GM19372 (cell line): ENCODE data around the gene TNFAIP8L2.

Experiments
- ATAC-seq: cut with Tn5 transposase; IDR thresholded peaks from one replicate; pipeline ENCODE4 v1.9.1; 2021; ENCODE audit warnings: mild to moderate bottlenecking, low read depth, moderate library complexity; ENCODE audit not compliant: unreplicated experiment

The TNFAIP8L2 gene

DNA sequence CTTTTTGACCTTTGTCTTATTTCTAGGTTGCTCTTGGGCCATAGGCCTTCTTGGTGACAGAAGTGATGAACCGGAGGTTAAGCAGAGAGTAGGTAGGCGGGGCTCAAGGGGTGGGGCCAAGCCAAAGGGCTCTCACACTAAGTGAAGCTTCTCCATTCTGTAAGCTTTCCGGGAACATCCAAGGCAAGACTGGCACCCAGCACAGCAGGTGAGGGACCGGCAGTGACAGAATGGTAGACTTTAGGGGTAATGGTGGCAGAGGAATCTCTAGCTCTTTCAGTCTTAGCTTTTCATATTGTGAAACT lies at the start of gene TNFAIP8L2:
Gene TNFAIP8L2, plus strand, starts transcription at position 135 of the 305 bp plus-strand sequence. CDS start 2,049 bp downstream, outside the sequence.
- ATAC-seq = peak; percentile 69

DNA sequence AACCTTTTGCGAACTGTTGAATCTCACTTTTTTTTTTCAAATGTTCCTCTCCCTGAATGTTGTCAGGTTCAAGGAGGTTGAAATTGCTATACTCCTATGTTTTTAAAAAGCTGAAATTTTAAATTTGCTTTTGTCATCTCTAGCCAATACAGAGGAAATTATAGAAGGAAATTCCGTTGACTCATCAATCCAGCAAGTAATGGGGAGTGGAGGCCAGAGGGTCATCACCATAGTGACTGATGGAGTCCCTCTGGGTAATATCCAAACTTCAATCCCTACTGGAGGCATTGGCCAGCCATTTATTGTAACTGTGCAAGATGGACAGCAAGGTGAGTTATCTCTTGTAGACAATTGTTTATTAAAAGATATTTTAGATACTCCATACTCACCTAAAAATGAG lies 49.6 kb upstream of the TNFAIP8L2 start:
- ATAC-seq = no peak

GRCh38 chr1:151108331-151108730 lies 48.1 kb upstream of the TNFAIP8L2 start:
- ATAC-seq = no peak

DNA sequence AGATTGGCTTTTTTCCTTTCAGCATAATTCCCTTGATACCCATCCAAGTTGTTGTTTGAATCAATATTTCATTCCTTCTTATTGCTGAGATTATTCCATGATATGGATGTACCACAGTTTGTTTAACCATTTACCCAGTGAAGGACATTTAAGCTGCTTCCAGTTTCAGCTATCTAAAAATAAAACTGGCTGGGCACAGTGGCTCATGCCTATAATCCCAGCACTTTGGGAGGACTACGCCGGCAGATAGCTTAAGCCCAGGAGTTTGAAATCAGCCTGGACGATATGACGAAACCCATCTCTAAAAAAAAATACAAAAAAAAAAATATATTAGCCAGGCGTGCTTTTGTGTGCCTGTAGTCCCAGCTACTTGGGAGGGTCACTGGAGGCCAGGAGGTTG lies 42.6 kb upstream of the TNFAIP8L2 start:
- ATAC-seq = no peak

GRCh38 chr1:151124763-151125403 lies 31.6 kb upstream of the TNFAIP8L2 start:
- ATAC-seq = no peak

DNA sequence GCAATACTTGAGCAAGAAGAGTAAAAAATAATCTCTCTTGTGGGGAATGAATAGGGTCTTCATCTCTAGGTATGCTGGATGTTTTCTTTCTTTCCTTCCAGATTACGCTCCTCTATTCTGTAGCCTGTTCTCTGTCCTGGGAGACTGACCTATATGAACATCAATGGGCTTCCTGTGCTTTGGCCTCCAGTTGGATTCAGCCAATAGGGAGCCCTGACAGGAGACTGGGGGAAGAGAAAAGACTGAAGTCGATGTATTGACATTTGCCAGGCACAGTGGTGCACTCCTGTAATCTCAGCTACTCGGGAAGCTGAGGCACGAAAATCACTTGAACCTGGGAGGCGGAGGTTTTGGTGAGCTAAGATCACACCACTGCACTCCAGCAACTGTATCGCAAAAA lies 27.6 kb upstream of the TNFAIP8L2 start:
- ATAC-seq = no peak

DNA sequence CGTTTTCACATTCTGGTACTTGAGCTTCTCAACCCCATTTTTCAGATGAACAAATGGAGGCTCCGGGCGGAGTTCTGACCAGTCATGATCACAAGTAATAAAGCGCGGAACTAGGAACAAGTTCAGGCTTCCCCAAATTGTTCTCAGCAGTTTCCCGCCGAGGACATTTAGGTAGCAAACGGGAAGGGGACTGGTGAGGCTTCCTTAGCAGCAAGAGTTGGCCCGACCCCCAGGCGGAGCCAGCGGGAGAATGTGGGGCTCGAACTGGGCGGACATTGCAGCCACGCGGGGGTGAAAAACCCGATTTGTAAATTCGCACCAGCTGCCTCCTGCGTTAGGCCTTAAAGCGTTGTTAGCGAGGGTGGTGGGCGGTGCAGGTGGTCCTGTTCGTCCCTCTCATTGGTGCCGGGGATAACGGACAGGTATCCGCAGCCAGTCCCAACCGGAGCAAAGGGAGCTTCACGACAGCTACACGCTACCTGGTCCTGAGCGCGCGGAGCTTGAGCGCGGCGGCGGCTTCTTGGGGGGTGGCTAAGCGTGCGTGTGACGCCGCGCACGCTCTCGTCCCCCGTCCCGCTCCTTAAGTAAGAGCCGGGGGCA lies 25.4 kb upstream of the TNFAIP8L2 start:
- peak; percentile 65 for ATAC-seq

DNA sequence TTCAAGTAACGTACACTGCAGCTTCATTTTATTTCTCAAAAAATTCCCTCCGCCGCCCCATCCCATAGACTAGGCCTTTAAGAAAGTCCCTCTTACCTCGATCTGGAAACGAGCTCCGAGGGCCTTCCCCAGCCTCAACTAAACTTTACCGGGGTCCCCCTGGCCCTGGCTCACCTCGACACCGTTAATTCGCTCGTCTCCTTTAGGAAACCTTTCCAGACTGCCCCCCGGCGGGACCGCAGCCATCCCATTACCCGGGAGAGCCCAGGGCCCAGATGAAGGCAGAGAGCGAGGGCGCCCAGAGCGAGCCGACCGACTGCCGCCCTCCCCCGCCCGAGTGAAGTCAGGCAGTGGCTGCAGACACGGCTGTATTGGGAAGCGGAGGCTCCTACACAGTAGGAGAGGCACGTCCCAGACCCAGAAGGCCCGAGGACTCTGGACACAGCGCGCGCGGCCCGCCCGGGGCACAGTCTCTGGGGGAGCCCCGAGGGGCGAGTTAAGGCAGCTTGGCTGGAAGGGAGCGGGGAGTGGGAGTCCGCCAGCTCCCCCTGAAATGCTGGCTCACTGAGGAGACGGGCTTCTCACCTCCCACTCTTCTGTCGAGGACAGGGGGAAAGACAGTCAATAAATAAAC lies 24.6 kb upstream of the TNFAIP8L2 start:
- no peak for ATAC-seq

GRCh38 chr1:151132335-151133017 lies 24.0 kb upstream of the TNFAIP8L2 start:
- no peak for ATAC-seq

DNA sequence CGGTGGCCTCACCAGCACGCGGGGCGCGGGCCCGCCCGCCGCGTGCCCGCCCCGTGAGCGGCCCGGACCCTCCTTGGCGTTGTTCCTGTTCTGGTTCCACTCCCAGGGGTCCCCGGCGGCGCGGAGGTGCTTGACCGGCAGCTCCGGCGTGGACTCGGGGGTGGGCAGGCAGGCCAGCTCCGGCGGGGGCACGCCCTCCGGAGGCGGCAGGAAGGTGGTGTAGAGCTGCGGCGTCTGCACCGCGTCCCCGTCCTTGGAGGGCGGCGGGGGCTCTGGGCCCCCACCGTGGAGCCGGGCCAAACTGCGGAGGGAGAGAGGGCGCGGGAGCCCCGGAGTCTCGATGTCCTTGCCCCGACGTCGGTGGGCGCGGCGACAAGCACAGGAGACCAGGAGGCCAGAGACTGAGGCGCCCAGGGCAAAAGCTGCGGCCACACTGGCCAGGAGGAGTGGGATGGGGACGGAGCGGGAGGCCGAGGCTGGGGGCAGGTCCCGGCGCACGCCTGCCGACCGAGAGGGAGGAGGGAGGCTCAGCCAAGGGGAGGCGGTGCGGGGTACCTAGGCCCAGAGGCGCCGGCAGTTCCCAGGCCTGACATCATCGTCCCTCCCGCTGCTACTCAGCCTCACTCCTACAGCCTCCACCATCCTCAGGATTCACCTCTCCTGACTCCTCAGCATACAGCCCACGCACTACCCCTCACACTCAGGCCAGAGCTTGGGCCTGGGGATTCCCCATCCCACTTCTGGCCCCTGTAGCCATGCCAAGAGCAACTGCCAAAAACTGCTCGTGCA lies 23.2 kb upstream of the TNFAIP8L2 start:
- ATAC-seq = no peak

DNA sequence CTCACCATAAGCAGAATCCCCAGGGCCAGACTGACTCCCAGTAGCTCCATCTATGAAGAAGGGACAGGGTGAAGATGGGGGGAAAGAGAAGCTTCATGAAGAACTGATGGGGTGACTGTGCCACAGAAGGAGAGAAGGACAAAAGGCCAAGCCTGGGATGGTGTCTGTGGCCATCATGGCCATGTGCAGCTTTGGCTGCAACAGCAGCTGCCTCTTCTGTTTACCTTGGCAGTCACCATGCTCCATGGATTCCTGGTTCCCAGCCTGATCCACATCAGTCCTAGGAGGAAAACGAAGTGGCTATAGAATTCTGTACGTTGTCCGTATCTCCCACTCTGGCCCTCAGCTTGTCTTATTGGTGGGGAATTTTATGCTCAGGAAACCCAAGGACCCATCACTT lies 22.1 kb upstream of the TNFAIP8L2 start:
- no peak for ATAC-seq

GRCh38 chr1:151134991-151135390 lies 21.5 kb upstream of the TNFAIP8L2 start:
- no peak for ATAC-seq

GRCh38 chr1:151135433-151136385 lies 20.7 kb upstream of the TNFAIP8L2 start:
- no peak for ATAC-seq

DNA sequence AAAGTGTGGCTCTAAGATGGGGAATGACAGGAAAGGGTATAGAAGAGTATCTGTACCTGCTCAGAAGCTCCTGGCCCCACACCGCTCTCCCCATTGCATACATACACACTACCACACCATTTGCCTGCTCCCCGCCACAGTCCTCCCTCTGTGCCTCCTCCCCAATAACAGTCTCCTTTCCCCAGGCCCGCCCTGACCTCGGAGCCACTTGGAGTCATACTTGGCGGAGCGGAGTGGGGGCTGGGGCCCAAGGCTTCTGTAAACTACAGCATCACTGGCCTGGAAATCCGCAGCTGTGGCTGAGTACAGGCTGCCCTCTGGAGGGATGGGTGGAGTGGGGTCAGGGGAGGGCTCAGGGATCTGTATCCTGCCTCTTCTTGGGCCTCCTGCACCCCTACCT lies 18.7 kb upstream of the TNFAIP8L2 start:
- no peak for ATAC-seq

DNA sequence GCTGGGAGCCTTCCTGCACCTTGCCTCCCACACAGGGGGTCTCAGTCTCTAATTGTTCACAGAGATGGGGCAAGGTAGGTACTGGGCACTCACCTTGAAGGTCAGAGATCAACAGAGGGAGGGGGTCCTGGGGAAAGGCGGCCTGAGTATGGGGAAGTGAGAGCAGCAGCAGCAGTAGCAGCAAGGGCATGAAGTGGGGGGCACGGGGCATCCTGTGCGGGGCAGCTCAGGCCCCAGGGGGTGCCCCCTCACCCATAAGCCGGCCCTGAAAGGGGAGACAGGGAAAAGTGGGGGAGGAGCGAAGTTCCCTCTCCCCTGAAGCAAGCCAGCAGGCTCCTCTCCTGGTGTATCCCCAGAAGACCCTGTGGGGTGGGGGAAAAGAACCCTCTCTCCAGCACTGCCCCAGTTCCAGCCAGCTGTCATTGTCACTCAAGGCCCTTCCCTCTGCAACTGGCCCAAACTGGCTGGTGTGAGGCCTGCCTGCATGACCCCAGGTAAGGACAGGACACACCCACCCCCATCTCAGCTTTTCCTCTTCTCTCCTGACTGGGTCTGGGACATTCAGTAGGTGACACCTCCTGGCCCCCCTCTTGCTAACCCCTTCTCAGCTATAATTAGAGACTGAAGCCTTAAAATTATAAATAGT lies 13.9 kb upstream of the TNFAIP8L2 start:
- ATAC-seq = no peak

DNA sequence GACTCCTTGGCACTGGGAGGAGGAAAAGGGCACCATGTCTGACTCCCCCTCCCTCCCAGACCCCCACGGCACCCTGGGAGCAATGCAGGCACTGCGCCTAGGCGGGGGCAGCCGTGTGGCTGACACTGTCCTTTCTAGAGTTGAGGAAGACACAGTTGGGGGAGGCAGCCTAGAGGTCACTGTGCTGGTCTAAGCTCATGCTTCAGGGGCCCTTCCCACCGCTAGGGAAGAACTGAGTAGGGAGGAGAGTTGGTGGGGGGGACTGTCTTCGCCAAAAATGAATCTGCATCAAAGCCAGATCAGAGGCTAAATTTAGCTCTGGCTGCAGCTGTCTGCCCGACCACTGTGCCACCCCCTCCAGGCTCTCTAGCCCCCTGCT lies 13.4 kb upstream of the TNFAIP8L2 start:
- ATAC-seq = no peak

GRCh38 chr1:151143986-151144385 lies 12.5 kb upstream of the TNFAIP8L2 start:
- ATAC-seq = no peak

DNA sequence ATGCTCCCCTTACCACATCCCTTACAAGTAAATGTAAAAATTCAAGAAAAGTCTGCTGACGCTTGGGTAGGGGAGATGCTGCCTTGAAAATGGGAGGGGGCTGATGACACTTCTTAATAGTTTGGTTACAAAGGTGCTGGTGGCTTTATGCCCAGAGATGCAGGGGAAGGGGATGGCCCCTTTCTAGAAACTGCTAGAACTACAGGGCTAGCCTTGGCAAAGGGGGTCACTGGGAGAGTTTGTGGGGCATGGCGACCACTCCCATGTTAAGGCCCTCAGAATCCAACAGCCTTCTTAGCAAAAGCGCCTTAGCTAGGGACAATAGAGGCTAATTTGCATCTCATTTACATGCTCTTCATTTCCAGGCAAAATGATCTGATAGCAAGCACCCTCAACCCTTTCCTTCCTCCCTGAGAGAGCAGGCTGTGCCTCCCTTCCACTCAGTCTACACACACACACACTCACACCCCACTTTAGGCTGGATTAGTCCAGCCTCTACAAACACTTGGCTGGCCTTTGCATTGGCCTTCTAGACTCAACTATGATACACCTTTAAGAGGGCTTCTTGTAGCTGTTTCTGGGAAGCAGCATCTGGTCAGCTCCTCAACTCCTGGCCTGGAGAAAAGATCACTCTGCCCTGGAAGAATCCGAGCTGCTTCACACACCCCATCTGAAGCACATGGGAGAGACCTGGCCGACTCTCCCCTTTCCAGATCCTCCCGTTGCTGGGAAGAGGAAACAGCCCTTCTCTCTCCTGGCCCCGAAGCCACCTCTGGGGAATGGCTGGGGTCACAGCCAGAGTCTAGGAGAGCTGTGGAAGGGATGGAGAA lies 11.8 kb upstream of the TNFAIP8L2 start:
- ATAC-seq = no peak
